HepG2 (cell line): ENCODE data around the gene ZFTA. TPM values are rescaled to one million over a fixed set of nuclear protein-coding genes. Genes with fewer than 3 reads are reported as not detected.

Experiments
- BCL3 ChIP-seq: sonication (generic); formaldehyde crosslinking; IDR thresholded peaks from 2 replicates; pipeline ENCODE4 v1.5.1; 2020; ENCODE audit warnings: mild to moderate bottlenecking, missing genetic modification reagents, moderate library complexity
- POLR2AphosphoS5 ChIP-seq: IDR thresholded peaks from 2 replicates; pipeline ENCODE4 v1.6.1; 2012; ENCODE audit warnings: low read depth, low read length
- SP2 ChIP-seq: sonication (generic); formaldehyde crosslinking; IDR thresholded peaks from 2 replicates; pipeline ENCODE4 v1.5.1; 2020; ENCODE audit warnings: mild to moderate bottlenecking, missing genetic modification reagents
- SPEN ChIP-seq: sonication (generic); formaldehyde crosslinking; IDR thresholded peaks from 2 replicates; pipeline ENCODE4 v1.5.1; 2020; ENCODE audit warnings: low read depth, mild to moderate bottlenecking, missing genetic modification reagents
- ZFP91 ChIP-seq: sonication (generic); formaldehyde crosslinking; IDR thresholded peaks from 2 replicates; pipeline ENCODE4 v1.9.0; 2022; ENCODE audit warnings: missing genetic modification reagents, mild to moderate bottlenecking, borderline replicate concordance
- ZNF589 ChIP-seq: sonication (generic); formaldehyde crosslinking; conservative IDR thresholded peaks from 2 replicates; pipeline ENCODE4 v1.8.0; 2022; ENCODE audit warnings: mild to moderate bottlenecking, moderate library complexity, missing genetic modification reagents
- ZNF660 ChIP-seq: sonication (generic); formaldehyde crosslinking; IDR thresholded peaks from 2 replicates; pipeline ENCODE4 v1.5.1; 2020; ENCODE audit warnings: mild to moderate bottlenecking, low read depth, missing genetic modification reagents, borderline replicate concordance
- ZNF709 ChIP-seq: sonication (generic); formaldehyde crosslinking; IDR thresholded peaks from 2 replicates; pipeline ENCODE4 v1.5.0; 2020; ENCODE audit warnings: mild to moderate bottlenecking, missing genetic modification reagents
- ZNF768 ChIP-seq: sonication (generic); formaldehyde crosslinking; IDR thresholded peaks from 2 replicates; pipeline ENCODE4 v1.4.0; 2020; ENCODE audit warnings: missing genetic modification reagents
- ZXDC ChIP-seq: sonication (generic); formaldehyde crosslinking; IDR thresholded peaks from 2 replicates; pipeline ENCODE4 v1.5.0; 2020; ENCODE audit warnings: mild to moderate bottlenecking, missing genetic modification reagents
- polyA plus RNA-seq, 8 experiments: library from polyadenylated mRNA; depleted of rRNA in 3 of 8; stranded (reverse) in 7 of 8; unstranded in 1 of 8; fragments of >200 nt; fragmentation: Illumina TruSeq in 4 of 8; extraction: Trizol in 4 of 8; gene quantifications; 2 replicates each; pipeline versions ENCODE4 v1.2.1 to v1.2.3, GENCODE V29; 2011 to 2016; ENCODE audit warnings: low read depth in 4 of 8, missing spikeins in 1 of 8, mixed read lengths in 1 of 8; ENCODE audit not compliant: insufficient read depth in 1 of 8
- total RNA-seq, 5 experiments: library from RNA; depleted of rRNA; stranded (reverse); fragments of >200 nt; fragmentation: Illumina TruSeq; extraction: Trizol; gene quantifications; 2 replicates each; pipeline ENCODE4 v1.2.3, GENCODE V29; 2016; ENCODE audit warnings: low read depth in 1 of 5
- TF ChIP-seq, protein P1 (sequence below), 2 experiments: sonication (generic) in 1 of 2; formaldehyde crosslinking in 1 of 2; IDR thresholded peaks; 2 replicates each; pipeline versions ENCODE4 v1.4.0 to v1.6.1; 2016 to 2020; ENCODE audit warnings: borderline replicate concordance in 1 of 2, low read depth in 1 of 2, mild to moderate bottlenecking in 1 of 2, missing genetic modification reagents in 1 of 2
- TF ChIP-seq, protein P2 (sequence below): sonication (generic); formaldehyde crosslinking; IDR thresholded peaks from 2 replicates; pipeline ENCODE4 v1.5.0; 2020; ENCODE audit warnings: mild to moderate bottlenecking, missing genetic modification reagents, borderline replicate concordance

ZFTA gene
- total and polyA plus RNA-seq, 2 of the 13 experiments (the other 11 are each of a cell fraction or from before 2014, with no cell fraction given): 3.9 to 10.4 TPM

DNA sequence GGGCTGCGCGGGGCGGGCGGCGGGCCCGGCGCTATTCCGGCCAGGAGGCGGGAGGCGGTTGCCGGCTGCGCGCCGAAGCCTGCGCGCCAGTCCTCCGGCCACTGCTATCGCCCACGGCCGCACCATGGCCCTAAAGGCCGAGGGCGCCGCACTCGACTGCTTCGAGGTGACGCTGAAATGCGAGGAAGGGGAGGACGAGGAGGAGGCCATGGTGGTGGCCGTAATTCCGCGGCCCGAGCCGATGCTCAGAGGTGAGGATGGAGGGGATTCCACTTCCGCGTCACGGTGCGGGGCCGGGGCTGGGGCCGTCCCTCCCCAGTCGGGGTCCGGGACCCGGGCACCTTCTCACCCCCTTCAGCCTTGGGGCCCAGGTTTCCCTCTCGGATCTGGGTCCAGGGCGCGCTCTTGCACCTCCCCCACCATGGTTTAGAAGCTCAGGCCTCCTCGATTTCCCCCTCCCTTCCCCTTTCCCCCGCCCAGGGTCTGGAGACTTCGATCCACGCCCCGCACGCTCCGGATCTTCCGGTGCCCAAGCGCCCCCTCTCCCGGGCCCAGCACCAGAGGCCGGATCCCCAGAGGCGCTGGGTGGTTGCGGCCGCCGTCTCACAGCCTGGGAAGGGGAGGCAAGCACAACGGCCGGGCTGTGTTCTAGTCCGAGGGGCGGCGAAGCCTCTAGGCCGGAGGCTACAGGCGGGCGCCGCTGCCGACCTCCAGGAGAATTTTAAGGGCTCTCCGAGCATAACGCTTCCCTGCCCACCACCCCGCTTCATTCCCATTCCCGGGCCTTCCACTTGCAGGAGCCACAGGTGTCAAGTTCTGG, 45.2 kb upstream of the ZFTA start (continued):
- TF ChIP-seq SP2: 0 out of 2 replicates have a peak, but pooled peaks have one; percentile 8
- TF ChIP-seq, protein P1, sequence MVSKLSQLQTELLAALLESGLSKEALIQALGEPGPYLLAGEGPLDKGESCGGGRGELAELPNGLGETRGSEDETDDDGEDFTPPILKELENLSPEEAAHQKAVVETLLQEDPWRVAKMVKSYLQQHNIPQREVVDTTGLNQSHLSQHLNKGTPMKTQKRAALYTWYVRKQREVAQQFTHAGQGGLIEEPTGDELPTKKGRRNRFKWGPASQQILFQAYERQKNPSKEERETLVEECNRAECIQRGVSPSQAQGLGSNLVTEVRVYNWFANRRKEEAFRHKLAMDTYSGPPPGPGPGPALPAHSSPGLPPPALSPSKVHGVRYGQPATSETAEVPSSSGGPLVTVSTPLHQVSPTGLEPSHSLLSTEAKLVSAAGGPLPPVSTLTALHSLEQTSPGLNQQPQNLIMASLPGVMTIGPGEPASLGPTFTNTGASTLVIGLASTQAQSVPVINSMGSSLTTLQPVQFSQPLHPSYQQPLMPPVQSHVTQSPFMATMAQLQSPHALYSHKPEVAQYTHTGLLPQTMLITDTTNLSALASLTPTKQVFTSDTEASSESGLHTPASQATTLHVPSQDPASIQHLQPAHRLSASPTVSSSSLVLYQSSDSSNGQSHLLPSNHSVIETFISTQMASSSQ (IDR thresholded peaks at IDR 0.05; ENCODE audit: low read depth): no peak
- TF ChIP-seq, protein P1 (CRISPR knock-in tag; IDR thresholded peaks at IDR 0.05; ENCODE audit: borderline replicate concordance): no peak
- TF ChIP-seq, protein P2, sequence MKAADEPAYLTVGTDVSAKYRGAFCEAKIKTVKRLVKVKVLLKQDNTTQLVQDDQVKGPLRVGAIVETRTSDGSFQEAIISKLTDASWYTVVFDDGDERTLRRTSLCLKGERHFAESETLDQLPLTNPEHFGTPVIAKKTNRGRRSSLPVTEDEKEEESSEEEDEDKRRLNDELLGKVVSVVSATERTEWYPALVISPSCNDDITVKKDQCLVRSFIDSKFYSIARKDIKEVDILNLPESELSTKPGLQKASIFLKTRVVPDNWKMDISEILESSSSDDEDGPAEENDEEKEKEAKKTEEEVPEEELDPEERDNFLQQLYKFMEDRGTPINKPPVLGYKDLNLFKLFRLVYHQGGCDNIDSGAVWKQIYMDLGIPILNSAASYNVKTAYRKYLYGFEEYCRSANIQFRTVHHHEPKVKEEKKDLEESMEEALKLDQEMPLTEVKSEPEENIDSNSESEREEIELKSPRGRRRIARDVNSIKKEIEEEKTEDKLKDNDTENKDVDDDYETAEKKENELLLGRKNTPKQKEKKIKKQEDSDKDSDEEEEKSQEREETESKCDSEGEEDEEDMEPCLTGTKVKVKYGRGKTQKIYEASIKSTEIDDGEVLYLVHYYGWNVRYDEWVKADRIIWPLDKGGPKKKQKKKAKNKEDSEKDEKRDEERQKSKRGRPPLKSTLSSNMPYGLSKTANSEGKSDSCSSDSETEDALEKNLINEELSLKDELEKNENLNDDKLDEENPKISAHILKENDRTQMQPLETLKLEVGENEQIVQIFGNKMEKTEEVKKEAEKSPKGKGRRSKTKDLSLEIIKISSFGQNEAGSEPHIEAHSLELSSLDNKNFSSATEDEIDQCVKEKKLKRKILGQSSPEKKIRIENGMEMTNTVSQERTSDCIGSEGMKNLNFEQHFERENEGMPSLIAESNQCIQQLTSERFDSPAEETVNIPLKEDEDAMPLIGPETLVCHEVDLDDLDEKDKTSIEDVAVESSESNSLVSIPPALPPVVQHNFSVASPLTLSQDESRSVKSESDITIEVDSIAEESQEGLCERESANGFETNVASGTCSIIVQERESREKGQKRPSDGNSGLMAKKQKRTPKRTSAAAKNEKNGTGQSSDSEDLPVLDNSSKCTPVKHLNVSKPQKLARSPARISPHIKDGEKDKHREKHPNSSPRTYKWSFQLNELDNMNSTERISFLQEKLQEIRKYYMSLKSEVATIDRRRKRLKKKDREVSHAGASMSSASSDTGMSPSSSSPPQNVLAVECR (CRISPR knock-in tag): peak; percentile 61
- TF ChIP-seq SPEN (CRISPR knock-in tag): peak; percentile 67; the same call in 1 of the 2 replicates
- TF ChIP-seq ZNF709 (CRISPR knock-in tag): peak; percentile 13; the same call in 1 of the 2 replicates
- TF ChIP-seq BCL3: peak; percentile 73; the same call in 1 of the 2 replicates
- TF ChIP-seq ZFP91 (CRISPR knock-in tag): peak; percentile 43; the same call in 1 of the 2 replicates
- no peak for TF ChIP-seq ZNF660 (CRISPR knock-in tag)
- no peak for TF ChIP-seq POLR2AphosphoS5
- TF ChIP-seq ZXDC (CRISPR knock-in tag): 0 out of 2 replicates have a peak, but pooled peaks have one; percentile 22
- TF ChIP-seq ZNF589: no peak
- TF ChIP-seq ZNF768 (CRISPR knock-in tag): peak; percentile 39; the same call in 1 of the 2 replicates
